CD14-positive monocyte (primary cell): ENCODE data around the gene TAS2R8. TPM values are rescaled to one million over a fixed set of nuclear protein-coding genes. Genes with fewer than 3 reads are reported as not detected.

ENCODE experiments used
- DNase-seq, 3 donors: peaks; one replicate each; pipeline ENCODE4 v3.0.0-alpha.2; 2011 to 2022
- H2AFZ ChIP-seq: 2 replicates; pipeline ENCODE4 v1.6.0; 2012; ENCODE audit warnings: mild to moderate bottlenecking, low read depth, low read length, inconsistent platforms; ENCODE audit not compliant: insufficient read depth, poor library complexity, severe bottlenecking
- H3K27ac ChIP-seq, 2 donors: 1 replicate in 1 of 2; 2 replicates in 1 of 2; pipeline ENCODE4 v1.5.1; 2012 to 2013; ENCODE audit warnings: low read length in 2 of 2, control low read depth in 1 of 2, inconsistent platforms in 1 of 2, low read depth in 1 of 2, mild to moderate bottlenecking in 1 of 2
- H3K27me3 ChIP-seq, 2 donors: one replicate each; pipeline versions ENCODE4 v1.6.0 to v1.6.1; 2011 to 2013; ENCODE audit warnings: low read length in 2 of 2; ENCODE audit not compliant: control insufficient read depth in 2 of 2, insufficient read depth in 2 of 2
- H3K36me3 ChIP-seq, 2 donors: replicated peaks in 1 of 2; 1 replicate in 1 of 2; 2 replicates in 1 of 2; pipeline versions ENCODE4 v1.5.1 to v1.6.1; 2012 to 2013; ENCODE audit warnings: low read length in 2 of 2, control low read depth in 1 of 2, inconsistent platforms in 1 of 2, mild to moderate bottlenecking in 1 of 2; ENCODE audit not compliant: insufficient read depth in 2 of 2, control insufficient read depth in 1 of 2
- H3K4me1 ChIP-seq, 2 donors: 1 replicate in 1 of 2; 2 replicates in 1 of 2; pipeline versions ENCODE4 v1.5.1 to v1.6.1; 2012 to 2013; ENCODE audit warnings: low read length in 2 of 2, control low read depth in 1 of 2, inconsistent platforms in 1 of 2, mild to moderate bottlenecking in 1 of 2, moderate library complexity in 1 of 2; ENCODE audit not compliant: insufficient read depth in 2 of 2, control insufficient read depth in 1 of 2
- H3K4me2 ChIP-seq: replicated peaks from 2 replicates; pipeline ENCODE3; 2012; ENCODE audit warnings: low read length, moderate library complexity, mild to moderate bottlenecking; ENCODE audit not compliant: poor library complexity, severe bottlenecking; ENCODE audit errors: extremely low read depth
- H3K4me3 ChIP-seq, 3 experiments: fragments of 200-600 bp in 1 of 3; sonication (generic) in 1 of 3; replicated peaks in 1 of 3; 1 replicate in 2 of 3; 2 replicates in 1 of 3; pipeline ENCODE4 v1.5.1; 2011 to 2013; ENCODE audit warnings: low read length in 3 of 3, mild to moderate bottlenecking in 3 of 3, control low read depth in 2 of 3, low read depth in 2 of 3, inconsistent platforms in 1 of 3, moderate library complexity in 1 of 3
- H3K79me2 ChIP-seq: 2 replicates; pipeline ENCODE4 v1.6.0; 2012; ENCODE audit warnings: mild to moderate bottlenecking, control low read depth, inconsistent platforms, low read length, moderate library complexity; ENCODE audit not compliant: insufficient read depth
- H3K9ac ChIP-seq: 2 replicates; pipeline ENCODE4 v1.6.0; 2017; ENCODE audit warnings: low read length, mild to moderate bottlenecking; ENCODE audit not compliant: insufficient read depth, poor library complexity, severe bottlenecking
- H3K9me3 ChIP-seq, 2 donors: replicated peaks in 1 of 2; 1 replicate in 1 of 2; 2 replicates in 1 of 2; pipeline versions ENCODE4 v1.5.1 to v1.6.1; 2012 to 2013; ENCODE audit warnings: low read length in 2 of 2, control low read depth in 1 of 2; ENCODE audit not compliant: control insufficient read depth in 1 of 2, insufficient read depth in 1 of 2
- H4K20me1 ChIP-seq: 2 replicates; pipeline ENCODE4 v1.6.0; 2012; ENCODE audit warnings: mild to moderate bottlenecking, low read length, control low read depth, moderate library complexity; ENCODE audit not compliant: insufficient read depth
- H3K27ac Mint-ChIP-seq, 7 donors: one replicate each; pipeline ENCODE4 v1.8.0; 2020; ENCODE audit warnings: mild to moderate bottlenecking in 7 of 7, mixed read lengths in 7 of 7, moderate library complexity in 6 of 7, inconsistent platforms in 2 of 7
- H3K27me3 Mint-ChIP-seq, 3 donors: one replicate each; pipeline ENCODE4 v1.8.0; 2021 to 2022; ENCODE audit warnings: low read depth in 3 of 3, mild to moderate bottlenecking in 3 of 3, mixed read lengths in 3 of 3, moderate library complexity in 3 of 3, inconsistent platforms in 1 of 3
- H3K36me3 Mint-ChIP-seq, 2 donors: one replicate each; pipeline ENCODE4 v1.8.0; 2020; ENCODE audit warnings: mixed read lengths in 2 of 2, inconsistent platforms in 1 of 2, mild to moderate bottlenecking in 1 of 2
- H3K4me1 Mint-ChIP-seq: one replicate; pipeline ENCODE4 v1.8.0; 2020; ENCODE audit warnings: mild to moderate bottlenecking, mixed read lengths
- H3K4me3 Mint-ChIP-seq, 2 donors: one replicate each; pipeline ENCODE4 v1.8.0; 2020; ENCODE audit warnings: mild to moderate bottlenecking in 2 of 2, mixed read lengths in 2 of 2, moderate library complexity in 1 of 2
- H3K9me3 Mint-ChIP-seq, 7 donors: one replicate each; pipeline ENCODE4 v1.8.0; 2020 to 2022; ENCODE audit warnings: mixed read lengths in 7 of 7, mild to moderate bottlenecking in 6 of 7, moderate library complexity in 6 of 7, inconsistent platforms in 2 of 7
- CTCF ChIP-seq: fragments of 200-600 bp; IDR thresholded peaks from one replicate; pipeline ENCODE4 v1.8.0; 2022; ENCODE audit warnings: antibody characterized with exemption, mild to moderate bottlenecking
- WGBS: methylation state at CpG from one replicate; pipeline ENCODE4 v1.1.5; 2013; ENCODE audit warnings: missing lambda C conversion rate; ENCODE audit not compliant: insufficient coverage; 5-methylcytosine and 5-hydroxymethylcytosine counted together
- intact Hi-C, 2 donors: fragments of 100-400 bp; cut with micrococcal nuclease; formaldehyde crosslinking; loops; one replicate each; pipeline versions ENCODE4 v1.15.0 to v1.15.1; 2023
- polyA minus RNA-seq: library from RNA; depleted of rRNA, polyadenylated mRNA; stranded (reverse); fragments of >200 nt; gene quantifications from 2 replicates; pipeline ENCODE4 v1.2.3, GENCODE V29; 2012
- polyA plus RNA-seq, 3 donors: library from polyadenylated mRNA; depleted of rRNA in 1 of 3; unstranded in 2 of 3; stranded (reverse) in 1 of 3; fragments of 300-500 nt in 2 of 3; fragments of >200 nt in 1 of 3; fragmentation: Illumina TruSeq in 2 of 3; gene quantifications; 1 replicate in 2 of 3; 2 replicates in 1 of 3; pipeline ENCODE4 v1.2.3, GENCODE V29; 2012 to 2021
- total RNA-seq, 12 experiments: library from RNA in 1 of 12; stranded (reverse) in 1 of 12; fragments of 120-200 nt in 1 of 12; gene quantifications; one replicate each; pipeline ENCODE4 v1.2.4 and lab custom pipeline; 2013 to 2026; ENCODE audit warnings: mixed read lengths in 6 of 12, inconsistent platforms in 1 of 12

Gene TAS2R8
- not detected for total RNA-seq (2013)
- polyA plus RNA-seq (not detected), polyA minus RNA-seq (not detected in 2 replicates), total RNA-seq (lab: John Stamatoyannopoulos, UW) (0 to 0.46 (median 0) reads per million in 11 experiments)

- peak within 1 kb of the TSS in 1 of 7 donors; percentile 27 for H3K27ac Mint-ChIP-seq
- Histone ChIP-seq H3K36me3 (no peaks in the 10 kb centered on the region), H3K27me3 (no peaks in the 10 kb centered on the region), H3K79me2 (no peaks in the 10 kb centered on the region), H3K4me3 (no peak within 1 kb of the TSS), H3K9ac (no peak within 1 kb of the TSS), H3K4me2 (no peak within 1 kb of the TSS), H3K27ac (no peak within 1 kb of the TSS), H4K20me1 (no peaks in the 10 kb centered on the region), H3K9me3 (no peaks in the 10 kb centered on the region), H2AFZ (no peak within 1 kb of the TSS), H3K4me1 (no peaks in the 10 kb centered on the region)
- no peak within 1 kb of the TSS for H3K4me3 Mint-ChIP-seq
- intact Hi-C loops = no loop called here
- no peaks in the 10 kb centered on the region for H3K4me1 Mint-ChIP-seq
- peaks cover 0 to 2% (median 1%) of the 10 kb centered on the region in 3 donors for H3K27me3 Mint-ChIP-seq
- no peaks in the 10 kb centered on the region for H3K9me3 Mint-ChIP-seq
- H3K36me3 Mint-ChIP-seq = no peaks in the 10 kb centered on the region
- WGBS = no CpG with 5 or more reads among the region's 1 CpG
- no peak for TF ChIP-seq CTCF
- DNase-seq = no peak
These were observed at the start of gene TAS2R8 for GRCh38 chr12:10807186-10807585. Gene TAS2R8 (minus strand): TSS chr12:10807286. CDS start chr12:10806980, 306 bp downstream.

- H3K4me3 ChIP-seq = no peak overlapping the region
- no peak overlapping the region for H2AFZ ChIP-seq
- no peaks in the 10 kb centered on the region for H4K20me1 ChIP-seq
- no peak overlapping the region for H3K27ac ChIP-seq
- Mint-ChIP-seq H3K27me3 (peaks cover 0 to 2% (median 0%) of the 10 kb centered on the region in 3 donors), H3K36me3 (peaks cover 7 to 13% of the 10 kb centered on the region in 2 donors), H3K4me3 (no peak overlapping the region), H3K27ac (no peak overlapping the region), H3K4me1 (no peaks in the 10 kb centered on the region), H3K9me3 (peaks cover 20 to 36% (median 27%) of the 10 kb centered on the region in 7 donors)
- no peak overlapping the region for H3K9ac ChIP-seq
- H3K79me2 ChIP-seq = no peaks in the 10 kb centered on the region
- no peaks in the 10 kb centered on the region for H3K36me3 ChIP-seq
- H3K27me3 ChIP-seq = no peaks in the 10 kb centered on the region
- WGBS = 100% methylated on average over 2 of the region's 2 CpGs
- H3K4me2 ChIP-seq = no peak overlapping the region
- DNase-seq = no peak
- peaks cover 26 to 33% of the 10 kb centered on the region in 2 donors for H3K9me3 ChIP-seq
- TF ChIP-seq CTCF = no peak
- no peaks in the 10 kb centered on the region for H3K4me1 ChIP-seq
- intact Hi-C loops = no loop called here
These were observed 48.7 kb upstream of the TAS2R8 start for GRCh38 chr12:10855807-10856206.
